ENCODE data around the gene EPC1.
"Not testable (repeated sequence)": the region's sequence is repeated elsewhere in the genome, so short reads cannot be mapped to it uniquely, and the experiment has no call there.

Gene EPC1

GRCh38 chr10:32372000-32372875 is 25.3 kb upstream of the EPC1 start:
- DNase-seq (ENCODE audit: low read depth): no peak

GRCh38 chr10:32371101-32371500 is 24.1 kb upstream of the EPC1 start:
- no peak for DNase-seq (ENCODE audit: low read depth)

GRCh38 chr10:32367793-32368453 is 21.0 kb upstream of the EPC1 start:
- peak; percentile 70 for DNase-seq (ENCODE audit: low read depth)

GRCh38 chr10:32366588-32366987 is 19.6 kb upstream of the EPC1 start:
- DNase-seq (ENCODE audit: low read depth): no peak

GRCh38 chr10:32366111-32366510 is 19.2 kb upstream of the EPC1 start:
- DNase-seq (ENCODE audit: low read depth): no peak

GRCh38 chr10:32365404-32365803 is 18.4 kb upstream of the EPC1 start:
- not testable (repeated sequence) for DNase-seq (ENCODE audit: low read depth)

GRCh38 chr10:32362571-32362970 is 15.6 kb upstream of the EPC1 start:
- DNase-seq (ENCODE audit: low read depth): no peak

GRCh38 chr10:32360884-32361283 is 13.9 kb upstream of the EPC1 start:
- no peak for DNase-seq (ENCODE audit: low read depth)

GRCh38 chr10:32360241-32360640 is 13.3 kb upstream of the EPC1 start:
- no peak for DNase-seq (ENCODE audit: low read depth)

- DNase-seq (ENCODE audit: low read depth): no peak
These were observed 10.2 kb upstream of the EPC1 start for GRCh38 chr10:32357056-32357735.

GRCh38 chr10:32354690-32355089 is 7.7 kb upstream of the EPC1 start:
- not testable (repeated sequence) for DNase-seq (ENCODE audit: low read depth)

GRCh38 chr10:32350811-32351350 is 3.9 kb upstream of the EPC1 start:
- DNase-seq (ENCODE audit: low read depth): no peak

- DNase-seq (ENCODE audit: low read depth): no peak
These were observed 3.2 kb upstream of the EPC1 start for GRCh38 chr10:32349968-32350738.

GRCh38 chr10:32349199-32349585 is 2.2 kb upstream of the EPC1 start:
- DNase-seq (ENCODE audit: low read depth): no peak

- DNase-seq (ENCODE audit: low read depth): no peak
These were observed 1.6 kb upstream of the EPC1 start for GRCh38 chr10:32348297-32349198.

GRCh38 chr10:32347363-32348022 is 535 bp upstream of the EPC1 start:
- peak; percentile 29 for DNase-seq (ENCODE audit: low read depth)

- peak; percentile 94 for DNase-seq (ENCODE audit: low read depth)
These were observed 816 bp downstream of the EPC1 start for GRCh38 chr10:32346134-32346550.

GRCh38 chr10:32341596-32341995 is 5.4 kb downstream of the EPC1 start:
- no peak for DNase-seq (ENCODE audit: low read depth)

- DNase-seq (ENCODE audit: low read depth): no peak
These were observed 6.3 kb downstream of the EPC1 start for GRCh38 chr10:32340596-32341180.

- DNase-seq (ENCODE audit: low read depth): no peak
These were observed 8.7 kb downstream of the EPC1 start for GRCh38 chr10:32338262-32338661.
